Measurements from ENCODE around the gene PCDHA13.

DNA sequence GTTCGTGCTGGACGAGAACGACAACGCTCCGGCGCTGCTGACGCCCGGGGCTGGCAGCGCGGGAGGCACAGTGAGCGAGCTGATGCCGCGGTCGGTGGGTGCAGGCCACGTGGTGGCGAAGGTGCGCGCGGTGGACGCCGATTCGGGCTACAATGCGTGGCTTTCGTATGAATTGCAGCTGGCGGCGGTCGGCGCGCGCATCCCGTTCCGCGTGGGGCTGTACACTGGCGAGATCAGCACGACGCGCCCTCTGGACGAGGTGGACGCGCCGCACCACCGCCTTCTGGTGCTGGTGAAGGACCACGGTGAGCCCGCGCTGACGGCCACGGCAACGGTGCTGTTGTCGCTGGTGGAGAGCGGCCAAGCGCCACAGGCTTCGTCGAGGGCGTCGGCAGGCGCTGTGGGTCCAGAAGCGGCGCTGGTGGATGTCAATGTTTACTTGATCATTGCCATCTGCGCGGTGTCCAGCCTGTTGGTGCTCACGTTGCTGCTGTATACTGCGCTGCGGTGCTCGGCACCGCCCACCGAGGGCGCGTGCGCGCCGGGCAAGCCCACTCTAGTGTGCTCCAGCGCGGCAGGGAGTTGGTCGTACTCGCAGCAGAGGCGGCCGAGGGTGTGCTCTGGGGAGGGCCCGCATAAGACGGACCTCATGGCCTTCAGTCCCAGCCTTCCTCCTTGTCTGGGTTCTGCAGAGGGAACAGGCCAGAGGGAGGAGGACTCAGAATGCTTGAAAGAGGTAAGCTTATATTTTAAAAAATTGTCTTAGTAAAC lies 2.2 kb downstream of the PCDHA13 start:
- TF ChIP-seq, protein P1, sequence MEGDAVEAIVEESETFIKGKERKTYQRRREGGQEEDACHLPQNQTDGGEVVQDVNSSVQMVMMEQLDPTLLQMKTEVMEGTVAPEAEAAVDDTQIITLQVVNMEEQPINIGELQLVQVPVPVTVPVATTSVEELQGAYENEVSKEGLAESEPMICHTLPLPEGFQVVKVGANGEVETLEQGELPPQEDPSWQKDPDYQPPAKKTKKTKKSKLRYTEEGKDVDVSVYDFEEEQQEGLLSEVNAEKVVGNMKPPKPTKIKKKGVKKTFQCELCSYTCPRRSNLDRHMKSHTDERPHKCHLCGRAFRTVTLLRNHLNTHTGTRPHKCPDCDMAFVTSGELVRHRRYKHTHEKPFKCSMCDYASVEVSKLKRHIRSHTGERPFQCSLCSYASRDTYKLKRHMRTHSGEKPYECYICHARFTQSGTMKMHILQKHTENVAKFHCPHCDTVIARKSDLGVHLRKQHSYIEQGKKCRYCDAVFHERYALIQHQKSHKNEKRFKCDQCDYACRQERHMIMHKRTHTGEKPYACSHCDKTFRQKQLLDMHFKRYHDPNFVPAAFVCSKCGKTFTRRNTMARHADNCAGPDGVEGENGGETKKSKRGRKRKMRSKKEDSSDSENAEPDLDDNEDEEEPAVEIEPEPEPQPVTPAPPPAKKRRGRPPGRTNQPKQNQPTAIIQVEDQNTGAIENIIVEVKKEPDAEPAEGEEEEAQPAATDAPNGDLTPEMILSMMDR (IDR thresholded peaks at IDR 0.05): no peak
- TF ChIP-seq POLR2A (IDR thresholded peaks at IDR 0.05): no peak
- TF ChIP-seq EP300 (IDR thresholded peaks at IDR 0.05): no peak

Measured in suprapubic skin (tissue), 3 donors.